Neural cell (in vitro differentiated cells): ENCODE data around the gene FAM163B. TPM values are rescaled to one million over a fixed set of nuclear protein-coding genes. Genes with fewer than 3 reads are reported as not detected.

Experiments used
- H2AFZ ChIP-seq: fragments of 200-600, 300-800 bp; sonication (generic), shearing (Covaris generic); 2 replicates; pipeline ENCODE4 v1.6.0; 2014; ENCODE audit warnings: low read depth, mild to moderate bottlenecking, antibody characterized with exemption, low read length, moderate library complexity
- H3F3A ChIP-seq: fragments of 200-600 bp; shearing (Covaris generic); 2 replicates; pipeline ENCODE4 v1.6.1; 2016; ENCODE audit warnings: mild to moderate bottlenecking, moderate library complexity, mixed read lengths, antibody characterized with exemption, low read length; ENCODE audit not compliant: insufficient read depth, poor library complexity, severe bottlenecking
- H3K27ac ChIP-seq: fragments of 200-600, 300-800 bp; sonication (generic), shearing (Covaris generic); 2 replicates; pipeline ENCODE4 v1.5.1; 2014; ENCODE audit warnings: mild to moderate bottlenecking, low read length, moderate library complexity
- H3K27me3 ChIP-seq: fragments of 300-800, 200-600 bp; sonication (generic), shearing (Covaris generic); 2 replicates; pipeline ENCODE4 v1.6.0; 2014; ENCODE audit warnings: mild to moderate bottlenecking, low read depth, low read length, moderate library complexity; ENCODE audit not compliant: insufficient read depth
- H3K36me3 ChIP-seq: fragments of 300-800, 200-600 bp; sonication (generic), shearing (Covaris generic); 2 replicates; pipeline ENCODE4 v1.5.1; 2014; ENCODE audit warnings: mild to moderate bottlenecking, antibody characterized with exemption, low read length, moderate library complexity; ENCODE audit not compliant: insufficient read depth
- H3K4me2 ChIP-seq: fragments of 300-800, 200-600 bp; sonication (generic), shearing (Covaris generic); 2 replicates; pipeline ENCODE4 v1.6.0; 2014; ENCODE audit warnings: mild to moderate bottlenecking, low read length
- H3K4me3 ChIP-seq: fragments of 300-800, 200-600 bp; sonication (generic), shearing (Covaris generic); 2 replicates; pipeline ENCODE4 v1.5.1; 2014; ENCODE audit warnings: mild to moderate bottlenecking, low read length, moderate library complexity
- H3K79me2 ChIP-seq: fragments of 200-600 bp; shearing (Covaris generic); replicated peaks from 2 replicates; pipeline ENCODE4 v1.6.0; 2014; ENCODE audit warnings: mild to moderate bottlenecking, low read length, moderate library complexity; ENCODE audit not compliant: insufficient read depth
- H3K9ac ChIP-seq: fragments of 300-800, 200-600 bp; sonication (generic), shearing (Covaris generic); 2 replicates; pipeline ENCODE4 v1.6.1; 2016; ENCODE audit warnings: mild to moderate bottlenecking, low read length, mixed read lengths
- H3K9me2 ChIP-seq: fragments of 200-600 bp; shearing (Covaris generic); 2 replicates; pipeline ENCODE4 v1.6.1; 2016; ENCODE audit warnings: mild to moderate bottlenecking, low read length, mixed read lengths; ENCODE audit not compliant: insufficient read depth
- H3K9me3 ChIP-seq: fragments of 200-600, 300-800 bp; sonication (generic), shearing (Covaris generic); 2 replicates; pipeline ENCODE4 v1.6.1; 2016; ENCODE audit warnings: mild to moderate bottlenecking, mixed run types, low read length, moderate library complexity, mixed read lengths
- H4K20me1 ChIP-seq: fragments of 200-600 bp; shearing (Covaris generic); 2 replicates; pipeline ENCODE4 v1.6.1; 2016; ENCODE audit warnings: mild to moderate bottlenecking, mixed run types; ENCODE audit not compliant: insufficient read depth
- EP300 ChIP-seq: fragments of 450-650 bp; conservative IDR thresholded peaks from 2 replicates; pipeline ENCODE4 v1.6.1; 2014; ENCODE audit warnings: antibody characterized with exemption, mild to moderate bottlenecking, moderate library complexity; ENCODE audit not compliant: poor library complexity, severe bottlenecking
- EZH2 ChIP-seq: fragments of 200-600, 300-800 bp; shearing (Covaris generic), sonication (generic); IDR thresholded peaks from 2 replicates; pipeline ENCODE4 v1.6.1; 2014; ENCODE audit warnings: antibody characterized with exemption, low read length, borderline replicate concordance, mild to moderate bottlenecking; ENCODE audit not compliant: insufficient read depth, poor library complexity, severe bottlenecking
- MXI1 ChIP-seq: fragments of 450-650 bp; conservative IDR thresholded peaks from 2 replicates; pipeline ENCODE4 v1.6.1; 2014; ENCODE audit warnings: antibody characterized with exemption, mild to moderate bottlenecking; ENCODE audit not compliant: poor library complexity, severe bottlenecking
- POLR2AphosphoS5 ChIP-seq: IDR thresholded peaks from 2 replicates; pipeline ENCODE4 v1.6.1; 2012
- RAD21 ChIP-seq: fragments of 450-650 bp; conservative IDR thresholded peaks from 2 replicates; pipeline ENCODE4 v1.6.1; 2014; ENCODE audit warnings: antibody characterized with exemption, mild to moderate bottlenecking, moderate library complexity
- SMC3 ChIP-seq: fragments of 450-650 bp; conservative IDR thresholded peaks from 2 replicates; pipeline ENCODE4 v1.6.1; 2014; ENCODE audit warnings: antibody characterized with exemption, mild to moderate bottlenecking, moderate library complexity; ENCODE audit not compliant: poor library complexity
- TAF1 ChIP-seq: IDR thresholded peaks from 2 replicates; pipeline ENCODE4 v1.6.1; 2012; ENCODE audit warnings: low read depth
- polyA plus RNA-seq: library from polyadenylated mRNA; depleted of rRNA; stranded (reverse); fragments of >200 nt; gene quantifications from 2 replicates; pipeline ENCODE4 v1.2.3, GENCODE V29; 2014
- TF ChIP-seq, protein P1 (sequence below): fragments of 450-650 bp; IDR thresholded peaks from 2 replicates; pipeline ENCODE4 v1.5.1; 2014; ENCODE audit warnings: antibody characterized with exemption, mild to moderate bottlenecking, moderate library complexity; ENCODE audit not compliant: poor library complexity, severe bottlenecking
- TF ChIP-seq, protein P2 (sequence below): IDR thresholded peaks from 2 replicates; pipeline ENCODE4 v1.6.1; 2012; ENCODE audit warnings: borderline replicate concordance

The FAM163B gene
- polyA plus RNA-seq, 1 donor from 2014 or later = 1.5 TPM

DNA sequence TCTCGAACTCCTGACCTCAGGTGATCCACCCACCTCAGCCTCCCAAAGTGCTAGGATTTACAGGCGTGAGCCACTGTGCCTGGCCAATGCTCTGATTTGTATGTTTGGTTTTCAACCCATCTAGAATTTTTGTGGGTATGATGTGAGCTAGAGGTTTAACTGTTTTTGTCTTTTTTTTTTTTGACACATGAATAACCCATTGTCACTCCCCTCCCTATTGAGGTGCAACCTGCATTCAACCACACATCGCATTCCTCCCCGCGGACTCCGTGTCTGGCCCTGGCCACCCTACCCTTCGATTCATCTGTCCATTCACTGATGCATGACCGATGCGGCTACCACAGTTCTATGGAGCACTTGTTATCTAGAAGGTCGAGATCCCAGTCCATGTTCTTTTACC, 9.5 kb upstream of the FAM163B start:
- no peaks in the 10 kb centered on the region for H4K20me1 ChIP-seq
- no peaks in the 10 kb centered on the region for H3K36me3 ChIP-seq
- H3K9ac ChIP-seq = no peak overlapping the region
- no peaks in the 10 kb centered on the region for H3F3A ChIP-seq
- H3K27me3 ChIP-seq = no peaks in the 10 kb centered on the region
- no peak overlapping the region for H3K4me2 ChIP-seq
- no peaks in the 10 kb centered on the region for H3K9me3 ChIP-seq
- H3K4me3 ChIP-seq = no peak overlapping the region
- no peaks in the 10 kb centered on the region for H3K79me2 ChIP-seq
- no peak overlapping the region for H2AFZ ChIP-seq
- H3K27ac ChIP-seq = no peak overlapping the region
- TF ChIP-seq MXI1 (no peak), POLR2AphosphoS5 (no peak), EZH2 (no peak), TAF1 (no peak), SMC3 (no peak), EP300 (no peak), RAD21 (no peak)
- TF ChIP-seq, protein P1, sequence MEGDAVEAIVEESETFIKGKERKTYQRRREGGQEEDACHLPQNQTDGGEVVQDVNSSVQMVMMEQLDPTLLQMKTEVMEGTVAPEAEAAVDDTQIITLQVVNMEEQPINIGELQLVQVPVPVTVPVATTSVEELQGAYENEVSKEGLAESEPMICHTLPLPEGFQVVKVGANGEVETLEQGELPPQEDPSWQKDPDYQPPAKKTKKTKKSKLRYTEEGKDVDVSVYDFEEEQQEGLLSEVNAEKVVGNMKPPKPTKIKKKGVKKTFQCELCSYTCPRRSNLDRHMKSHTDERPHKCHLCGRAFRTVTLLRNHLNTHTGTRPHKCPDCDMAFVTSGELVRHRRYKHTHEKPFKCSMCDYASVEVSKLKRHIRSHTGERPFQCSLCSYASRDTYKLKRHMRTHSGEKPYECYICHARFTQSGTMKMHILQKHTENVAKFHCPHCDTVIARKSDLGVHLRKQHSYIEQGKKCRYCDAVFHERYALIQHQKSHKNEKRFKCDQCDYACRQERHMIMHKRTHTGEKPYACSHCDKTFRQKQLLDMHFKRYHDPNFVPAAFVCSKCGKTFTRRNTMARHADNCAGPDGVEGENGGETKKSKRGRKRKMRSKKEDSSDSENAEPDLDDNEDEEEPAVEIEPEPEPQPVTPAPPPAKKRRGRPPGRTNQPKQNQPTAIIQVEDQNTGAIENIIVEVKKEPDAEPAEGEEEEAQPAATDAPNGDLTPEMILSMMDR = no peak
- TF ChIP-seq, protein P2, sequence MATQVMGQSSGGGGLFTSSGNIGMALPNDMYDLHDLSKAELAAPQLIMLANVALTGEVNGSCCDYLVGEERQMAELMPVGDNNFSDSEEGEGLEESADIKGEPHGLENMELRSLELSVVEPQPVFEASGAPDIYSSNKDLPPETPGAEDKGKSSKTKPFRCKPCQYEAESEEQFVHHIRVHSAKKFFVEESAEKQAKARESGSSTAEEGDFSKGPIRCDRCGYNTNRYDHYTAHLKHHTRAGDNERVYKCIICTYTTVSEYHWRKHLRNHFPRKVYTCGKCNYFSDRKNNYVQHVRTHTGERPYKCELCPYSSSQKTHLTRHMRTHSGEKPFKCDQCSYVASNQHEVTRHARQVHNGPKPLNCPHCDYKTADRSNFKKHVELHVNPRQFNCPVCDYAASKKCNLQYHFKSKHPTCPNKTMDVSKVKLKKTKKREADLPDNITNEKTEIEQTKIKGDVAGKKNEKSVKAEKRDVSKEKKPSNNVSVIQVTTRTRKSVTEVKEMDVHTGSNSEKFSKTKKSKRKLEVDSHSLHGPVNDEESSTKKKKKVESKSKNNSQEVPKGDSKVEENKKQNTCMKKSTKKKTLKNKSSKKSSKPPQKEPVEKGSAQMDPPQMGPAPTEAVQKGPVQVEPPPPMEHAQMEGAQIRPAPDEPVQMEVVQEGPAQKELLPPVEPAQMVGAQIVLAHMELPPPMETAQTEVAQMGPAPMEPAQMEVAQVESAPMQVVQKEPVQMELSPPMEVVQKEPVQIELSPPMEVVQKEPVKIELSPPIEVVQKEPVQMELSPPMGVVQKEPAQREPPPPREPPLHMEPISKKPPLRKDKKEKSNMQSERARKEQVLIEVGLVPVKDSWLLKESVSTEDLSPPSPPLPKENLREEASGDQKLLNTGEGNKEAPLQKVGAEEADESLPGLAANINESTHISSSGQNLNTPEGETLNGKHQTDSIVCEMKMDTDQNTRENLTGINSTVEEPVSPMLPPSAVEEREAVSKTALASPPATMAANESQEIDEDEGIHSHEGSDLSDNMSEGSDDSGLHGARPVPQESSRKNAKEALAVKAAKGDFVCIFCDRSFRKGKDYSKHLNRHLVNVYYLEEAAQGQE = no peak
- no peaks in the 10 kb centered on the region for H3K9me2 ChIP-seq

DNA sequence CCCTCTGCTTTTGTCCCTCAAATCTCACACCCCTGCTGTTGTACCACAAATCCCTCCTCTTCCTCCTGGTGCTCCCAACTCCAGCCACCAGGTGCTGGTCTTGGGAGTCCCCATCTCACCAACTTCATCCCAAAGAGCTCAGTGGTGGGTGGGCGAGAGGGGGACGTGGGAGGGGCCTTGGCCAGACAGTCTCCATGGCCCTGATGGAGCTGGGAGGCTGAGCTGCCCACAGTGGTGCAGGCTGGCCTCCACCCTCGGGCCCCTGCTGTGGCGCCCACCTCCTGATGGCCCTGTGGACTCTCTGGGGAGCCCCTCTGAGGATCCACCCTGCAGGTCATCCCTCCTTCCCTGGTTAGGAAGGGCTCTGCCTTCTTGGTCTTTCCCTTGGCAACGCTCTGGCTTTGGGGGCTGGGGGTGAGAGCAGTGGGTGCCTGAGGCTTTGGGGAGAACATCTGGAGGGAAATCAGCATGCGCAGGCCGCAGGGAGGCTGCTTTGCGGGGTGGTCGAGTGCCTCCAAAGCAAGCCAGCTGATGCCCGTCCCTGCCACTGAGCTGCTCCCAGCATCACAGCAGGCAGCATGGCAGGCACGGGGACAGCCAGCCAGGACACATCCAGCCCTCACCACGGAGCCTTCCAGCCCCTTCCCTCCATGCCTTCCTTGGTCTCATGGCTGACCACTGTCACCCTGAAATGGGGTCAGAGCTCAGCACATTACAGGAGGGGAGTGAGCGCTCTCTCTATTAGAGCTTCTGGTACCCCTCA, 7.6 kb upstream of the FAM163B start:
- H3F3A ChIP-seq = no peaks in the 10 kb centered on the region
- no peaks in the 10 kb centered on the region for H3K9me3 ChIP-seq
- H4K20me1 ChIP-seq = no peaks in the 10 kb centered on the region
- H3K79me2 ChIP-seq = no peaks in the 10 kb centered on the region
- H3K27ac ChIP-seq = no peak overlapping the region
- H3K9ac ChIP-seq = no peak overlapping the region
- no peak overlapping the region for H2AFZ ChIP-seq
- H3K36me3 ChIP-seq = no peaks in the 10 kb centered on the region
- no peaks in the 10 kb centered on the region for H3K9me2 ChIP-seq
- H3K4me3 ChIP-seq = no peak overlapping the region
- H3K4me2 ChIP-seq = no peak overlapping the region
- peaks cover 3% of the 10 kb centered on the region for H3K27me3 ChIP-seq
- TF ChIP-seq TAF1 = no peak
- TF ChIP-seq, protein P2 = no peak
- TF ChIP-seq EZH2 = no peak
- TF ChIP-seq, protein P1 = no peak
- TF ChIP-seq EP300 = no peak
- TF ChIP-seq SMC3 = no peak
- no peak for TF ChIP-seq RAD21
- TF ChIP-seq POLR2AphosphoS5 = no peak
- TF ChIP-seq MXI1 = no peak
